H1 (cell line): ENCODE measurements around the gene LLGL1. TPM values are rescaled to one million over a fixed set of nuclear protein-coding genes. Genes with fewer than 3 reads are reported as not detected.

Experiments used
- CTCF ChIA-PET: fragments of 300-600 bp; sonication (Branson Sonifier 250); formaldehyde crosslinking; loops from one replicate; lab custom pipeline; 2021; ENCODE audit not compliant: partially characterized antibody; lab: Charles Lee
- POLR2A ChIA-PET: fragments of 300-600 bp; sonication (Branson Sonifier 250); formaldehyde crosslinking; loops from one replicate; lab custom pipeline; 2021; ENCODE audit warnings: inconsistent platforms; ENCODE audit not compliant: partially characterized antibody; lab: Charles Lee
- DNase-seq, 2 experiments: peaks; one replicate each; pipeline versions ENCODE4 v3.0.0 to v3.0.0-alpha.2; 2010 to 2022; ENCODE audit warnings: low spot score in 2 of 2, low read depth in 1 of 2, mixed read lengths in 1 of 2
- FAIRE-seq: peaks from 2 replicates; lab custom pipeline; 2011; peaks lifted over from hg19 to GRCh38; lab: Jason Lieb, UNC
- H2AFZ ChIP-seq: 2 replicates; pipeline ENCODE4 v1.8.1; 2012; ENCODE audit warnings: low read length, inconsistent platforms
- H2AK5ac ChIP-seq: 2 replicates; pipeline ENCODE4 v1.6.1; 2013; ENCODE audit warnings: low read depth, low read length
- H2BK120ac ChIP-seq: replicated peaks from 2 replicates; pipeline ENCODE3; 2013; ENCODE audit warnings: low read depth, low read length, inconsistent platforms
- H2BK12ac ChIP-seq: 2 replicates; pipeline ENCODE4 v1.6.1; 2013; ENCODE audit warnings: low read depth, low read length
- H2BK15ac ChIP-seq: 2 replicates; pipeline ENCODE4 v1.6.1; 2013; ENCODE audit warnings: low read length
- H2BK20ac ChIP-seq: 2 replicates; pipeline ENCODE4 v1.6.1; 2013; ENCODE audit warnings: low read length
- H2BK5ac ChIP-seq: 2 replicates; pipeline ENCODE4 v1.6.1; 2013; ENCODE audit warnings: low read depth, low read length
- H3K14ac ChIP-seq: 2 replicates; pipeline ENCODE4 v1.6.1; 2013; ENCODE audit warnings: inconsistent platforms; ENCODE audit not compliant: insufficient read length
- H3K18ac ChIP-seq: 2 replicates; pipeline ENCODE4 v1.6.1; 2013; ENCODE audit warnings: low read length; ENCODE audit errors: extremely low read depth
- H3K23ac ChIP-seq: 2 replicates; pipeline ENCODE4 v1.6.1; 2013; ENCODE audit warnings: inconsistent platforms; ENCODE audit not compliant: insufficient read length
- H3K23me2 ChIP-seq: 2 replicates; pipeline ENCODE4 v1.6.1; 2013; ENCODE audit warnings: low read depth, low read length
- H3K27ac ChIP-seq: 2 replicates; pipeline ENCODE4 v1.6.1; 2011; ENCODE audit warnings: low read depth, low read length, inconsistent platforms
- H3K27me3 ChIP-seq, 4 experiments: replicated peaks in 1 of 4; 1 replicate in 1 of 4; 2 replicates in 3 of 4; pipeline versions ENCODE4 v1.6.1 to v1.8.1; 2011 to 2013; ENCODE audit warnings: low read length in 3 of 4, mild to moderate bottlenecking in 3 of 4, inconsistent platforms in 2 of 4, mixed read lengths in 2 of 4, moderate library complexity in 1 of 4; ENCODE audit not compliant: control insufficient read depth in 3 of 4, insufficient read depth in 3 of 4; ENCODE audit errors: extremely low read depth in 1 of 4
- H3K36me3 ChIP-seq, 4 experiments: 2 replicates each; pipeline versions ENCODE4 v1.6.1 to v1.8.1; 2011 to 2013; ENCODE audit warnings: mild to moderate bottlenecking in 4 of 4, low read length in 3 of 4, moderate library complexity in 2 of 4, control low read depth in 1 of 4, inconsistent platforms in 1 of 4; ENCODE audit not compliant: insufficient read depth in 4 of 4, control insufficient read depth in 2 of 4
- H3K4ac ChIP-seq: replicated peaks from 2 replicates; pipeline ENCODE3; 2013; ENCODE audit warnings: low read length, low read depth, mixed read lengths, inconsistent platforms; ENCODE audit not compliant: insufficient read length
- H3K4me1 ChIP-seq, 4 experiments: replicated peaks in 1 of 4; 1 replicate in 1 of 4; 2 replicates in 3 of 4; pipeline versions ENCODE4 v1.6.1 to v1.8.1; 2011 to 2013; ENCODE audit warnings: low read length in 3 of 4, inconsistent platforms in 2 of 4, mixed read lengths in 1 of 4; ENCODE audit not compliant: insufficient read depth in 4 of 4, control insufficient read depth in 3 of 4
- H3K4me2 ChIP-seq, 2 experiments: 2 replicates each; pipeline versions ENCODE4 v1.6.1 to v1.8.1; 2011 to 2013; ENCODE audit warnings: low read depth in 2 of 2, low read length in 2 of 2, control low read depth in 1 of 2, inconsistent platforms in 1 of 2, mild to moderate bottlenecking in 1 of 2; ENCODE audit not compliant: insufficient read depth in 1 of 2
- H3K4me3 ChIP-seq, 4 experiments: fragments of 200-600, 300-600 bp in 1 of 4; sonication (generic), shearing (Covaris generic), sonication (Bioruptor Twin) in 1 of 4; 2 replicates each; pipeline versions ENCODE4 v1.5.1 to v1.8.1; 2011 to 2016; ENCODE audit warnings: low read length in 4 of 4, low read depth in 3 of 4, control low read depth in 2 of 4, inconsistent platforms in 2 of 4, mild to moderate bottlenecking in 2 of 4, mixed read lengths in 1 of 4, moderate library complexity in 1 of 4; ENCODE audit not compliant: insufficient read depth in 2 of 4; ENCODE audit errors: extremely low read depth in 1 of 4
- H3K56ac ChIP-seq: replicated peaks from 2 replicates; pipeline ENCODE3; 2013; ENCODE audit warnings: low read depth, mild to moderate bottlenecking, mixed read lengths, low read length, inconsistent platforms; ENCODE audit not compliant: insufficient read length
- H3K79me1 ChIP-seq: 2 replicates; pipeline ENCODE4 v1.6.1; 2013; ENCODE audit warnings: low read depth, low read length, control low read depth
- H3K79me2 ChIP-seq, 2 experiments: 2 replicates each; pipeline versions ENCODE4 v1.6.1 to v1.8.1; 2012 to 2013; ENCODE audit warnings: low read length in 2 of 2, mild to moderate bottlenecking in 2 of 2, inconsistent platforms in 1 of 2; ENCODE audit not compliant: insufficient read depth in 2 of 2, control insufficient read depth in 1 of 2
- H3K9ac ChIP-seq, 4 experiments: replicated peaks in 1 of 4; 1 replicate in 1 of 4; 2 replicates in 3 of 4; pipeline versions ENCODE4 v1.6.1 to v1.8.1; 2011 to 2013; ENCODE audit warnings: low read depth in 3 of 4, low read length in 3 of 4, control low read depth in 2 of 4, mild to moderate bottlenecking in 2 of 4, moderate library complexity in 2 of 4, inconsistent platforms in 1 of 4; ENCODE audit errors: extremely low read depth in 1 of 4
- H3K9me3 ChIP-seq, 2 experiments: 2 replicates each; pipeline versions ENCODE4 v1.6.1 to v1.8.1; 2012 to 2013; ENCODE audit warnings: mild to moderate bottlenecking in 2 of 2, moderate library complexity in 2 of 2, control low read depth in 1 of 2, inconsistent platforms in 1 of 2, low read depth in 1 of 2, low read length in 1 of 2, mixed read lengths in 1 of 2; ENCODE audit not compliant: insufficient read depth in 2 of 2
- H4K20me1 ChIP-seq, 2 experiments: replicated peaks in 1 of 2; 2 replicates each; pipeline versions ENCODE3 to v1.8.1; 2011 to 2013; ENCODE audit warnings: inconsistent platforms in 2 of 2, low read length in 2 of 2, mild to moderate bottlenecking in 1 of 2; ENCODE audit not compliant: insufficient read depth in 2 of 2, control insufficient read depth in 1 of 2
- H4K5ac ChIP-seq: 2 replicates; pipeline ENCODE4 v1.6.1; 2013; ENCODE audit warnings: low read length, low read depth, mixed read lengths, inconsistent platforms; ENCODE audit not compliant: insufficient read length
- H4K8ac ChIP-seq: 2 replicates; pipeline ENCODE4 v1.8.0; 2013; ENCODE audit warnings: mild to moderate bottlenecking, moderate library complexity, low read length, inconsistent platforms; ENCODE audit not compliant: insufficient read depth; ENCODE audit errors: extremely low read depth
- H4K91ac ChIP-seq: replicated peaks from 2 replicates; pipeline ENCODE3; 2013; ENCODE audit warnings: low read length, mixed read lengths, inconsistent platforms; ENCODE audit not compliant: insufficient read length
- HDAC6 ChIP-seq: IDR thresholded peaks from one replicate; pipeline ENCODE4 v1.7.1; 2012; ENCODE audit warnings: low read depth, mild to moderate bottlenecking, inconsistent platforms, low read length, moderate library complexity
- JUND ChIP-seq: IDR thresholded peaks from 2 replicates; pipeline ENCODE4 v1.6.1; 2011; ENCODE audit warnings: mild to moderate bottlenecking, improper control_type of control experiment, low read length
- KDM1A ChIP-seq: fragments of 200-600, 300-600 bp; sonication (generic); IDR thresholded peaks from 2 replicates; pipeline ENCODE4 v1.7.1; 2016; ENCODE audit warnings: mild to moderate bottlenecking, low read length, borderline replicate concordance
- NANOG ChIP-seq: IDR thresholded peaks from 2 replicates; pipeline ENCODE4 v1.6.1; 2011; ENCODE audit warnings: low read length, low read depth, mild to moderate bottlenecking, inconsistent platforms; ENCODE audit not compliant: insufficient read depth, poor library complexity, severe bottlenecking
- RNF2 ChIP-seq: fragments of 200-900, 300-1000 bp; sonication (generic); IDR thresholded peaks from 2 replicates; pipeline ENCODE4 v1.7.1; 2016; ENCODE audit warnings: borderline replicate concordance, low read depth, mild to moderate bottlenecking, antibody characterized with exemption, low read length; ENCODE audit not compliant: poor library complexity, severe bottlenecking; ENCODE audit errors: missing control alignments
- SUZ12 ChIP-seq: fragments of 200-600 bp; sonication (generic); IDR thresholded peaks from 2 replicates; pipeline ENCODE4 v1.6.1; 2012; ENCODE audit warnings: mild to moderate bottlenecking, inconsistent platforms, low read length, moderate library complexity, mixed read lengths
- WGBS, 2 experiments: shearing (Covaris generic) in 1 of 2; methylation state at CpG; one replicate each; pipeline versions ENCODE4 v1.1.6 to v1.1.7; 2013 to 2015; ENCODE audit warnings: low lambda C conversion rate in 2 of 2, mixed read lengths in 2 of 2, inconsistent platforms in 1 of 2, low coverage in 1 of 2, missing lambda C conversion rate in 1 of 2; ENCODE audit not compliant: insufficient replicate concordance in 2 of 2, insufficient coverage in 1 of 2, insufficient read length in 1 of 2; ENCODE audit errors: extremely low coverage in 1 of 2, missing lambda C conversion rate in 1 of 2; 5-methylcytosine and 5-hydroxymethylcytosine counted together
- polyA plus RNA-seq, 7 experiments: library from polyadenylated mRNA; depleted of rRNA in 3 of 7; stranded (reverse) in 5 of 7; unstranded in 2 of 7; fragments of >200 nt in 5 of 7; fragments of 200-250 nt in 2 of 7; gene quantifications; 1 replicate in 5 of 7; 2 replicates in 1 of 7; 4 replicates in 1 of 7; pipeline versions ENCODE4 v1.2.1 to v1.2.3, GENCODE V29; 2011 to 2013; ENCODE audit warnings: missing spikeins in 2 of 7, mixed read lengths in 2 of 7
- total RNA-seq: library from RNA; stranded (reverse); fragmentation: NEBNext Ultra II Directional; extraction: Animal tissue kit (Norgen Biotek cat#: 25700); gene quantifications from 2 replicates; pipeline ENCODE4 v1.2.1, GENCODE V29; 2021
- TF ChIP-seq, protein P1 (sequence below): IDR thresholded peaks from 2 replicates; pipeline ENCODE4 v1.6.1; 2012; ENCODE audit warnings: inconsistent platforms
- TF ChIP-seq, protein P2 (sequence below): IDR thresholded peaks from 2 replicates; pipeline ENCODE4 v1.6.1; 2011; ENCODE audit warnings: low read depth, mild to moderate bottlenecking, low read length; ENCODE audit not compliant: insufficient read depth

LLGL1 gene
- total and polyA plus RNA-seq, 2 of the 8 experiments (the other 6 are each of a cell fraction or from before 2014, with no cell fraction given), result 71.3 to 107 TPM

DNA sequence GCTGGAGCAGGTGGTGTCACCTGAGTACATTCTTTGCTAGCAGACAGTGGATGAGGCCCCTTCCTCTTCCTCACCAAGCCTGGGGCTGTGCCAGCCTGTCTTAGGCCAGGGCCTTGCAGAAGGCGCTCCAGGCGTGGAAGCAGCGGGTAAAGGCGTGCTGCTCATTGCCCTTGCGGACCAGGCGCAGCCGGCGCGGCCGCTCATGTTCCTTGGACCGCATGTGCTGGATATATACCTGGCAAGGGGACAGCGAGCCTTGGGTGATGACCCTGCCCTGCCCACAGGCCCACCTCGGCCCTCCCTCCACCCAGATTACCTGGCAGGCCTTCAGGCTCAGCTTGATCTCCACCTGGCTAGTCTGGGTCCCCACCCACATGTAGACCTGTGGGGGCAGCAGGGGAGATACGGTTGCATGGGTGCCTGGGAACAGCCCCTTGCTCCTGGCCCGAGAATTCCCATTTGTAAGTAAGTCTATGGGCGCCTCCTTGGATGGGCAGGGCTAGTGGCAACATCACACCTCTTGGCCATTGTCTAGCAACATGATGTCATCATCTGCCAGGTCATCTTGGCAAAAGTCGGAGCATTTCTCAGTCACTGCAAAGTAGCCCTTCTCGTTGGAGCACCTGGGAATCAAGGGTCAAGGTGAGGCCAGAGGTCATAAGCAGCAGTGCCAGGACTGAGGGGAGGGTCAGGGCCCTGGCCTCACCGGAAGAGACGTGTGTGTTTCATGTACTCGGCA lies 19.8 kb downstream of the LLGL1 start:
- no peak overlapping the region; a peak in 1 of 7 replicates for H3K9ac ChIP-seq

More for the DNA sequence above, 19.8 kb downstream of the LLGL1 start:
- CTCF ChIA-PET, result no interaction called here
- 91% methylated on average over 20 of the region's 21 CpGs; no CpG with 5 or more reads in 1 of the 2 experiments for WGBS, 2 experiments
- TF ChIP-seq KDM1A, result no peak
- TF ChIP-seq, protein P1, sequence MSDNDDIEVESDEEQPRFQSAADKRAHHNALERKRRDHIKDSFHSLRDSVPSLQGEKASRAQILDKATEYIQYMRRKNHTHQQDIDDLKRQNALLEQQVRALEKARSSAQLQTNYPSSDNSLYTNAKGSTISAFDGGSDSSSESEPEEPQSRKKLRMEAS, result no peak
- no peak for TF ChIP-seq HDAC6
- no peak for TF ChIP-seq JUND
- no peak for TF ChIP-seq NANOG
- TF ChIP-seq RNF2, result no peak
- TF ChIP-seq SUZ12, result no peak
- TF ChIP-seq, protein P2, sequence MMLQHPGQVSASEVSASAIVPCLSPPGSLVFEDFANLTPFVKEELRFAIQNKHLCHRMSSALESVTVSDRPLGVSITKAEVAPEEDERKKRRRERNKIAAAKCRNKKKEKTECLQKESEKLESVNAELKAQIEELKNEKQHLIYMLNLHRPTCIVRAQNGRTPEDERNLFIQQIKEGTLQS, result no peak
- H2BK12ac ChIP-seq, result no peak overlapping the region
- no peak overlapping the region for H4K91ac ChIP-seq
- H3K4me1 ChIP-seq, result peaks cover 0 to 16% (median 9%) of the 10 kb centered on the region in 4 experiments; a peak in 6 of 7 replicates
- no peak overlapping the region for H3K27ac ChIP-seq
- FAIRE-seq, result no peak
- H3K9me3 ChIP-seq, result no peaks in the 10 kb centered on the region
- no peak overlapping the region for H3K56ac ChIP-seq
- DNase-seq, result no peak
- POLR2A ChIA-PET, result interaction anchor here (1.4 to 13.9 kb wide), 5 partner anchors 10 to 22 kb away, joined by 4 to 171 read pairs (median 11); partner anchors contain the start of genes FLII and MIEF2
- H2BK15ac ChIP-seq, result no peak overlapping the region
- no peak overlapping the region; a peak in 1 of 4 replicates for H3K4me2 ChIP-seq
- H3K27me3 ChIP-seq, result no peaks in the 10 kb centered on the region
- no peak overlapping the region; the same call in 1 of the 2 replicates for H2BK5ac ChIP-seq
- H2BK20ac ChIP-seq, result no peak overlapping the region
- H2AK5ac ChIP-seq, result no peak overlapping the region
- no peak overlapping the region for H2BK120ac ChIP-seq
- H3K23me2 ChIP-seq, result peaks cover 5% of the 10 kb centered on the region
- H3K23ac ChIP-seq, result no peak overlapping the region
- no peaks in the 10 kb centered on the region for H3K79me1 ChIP-seq
- peaks cover 21 to 51% (median 45%) of the 10 kb centered on the region in 4 experiments for H3K36me3 ChIP-seq
- no peak overlapping the region for H4K5ac ChIP-seq
- H3K79me2 ChIP-seq, result no peaks in the 10 kb centered on the region
- H4K20me1 ChIP-seq, result peaks cover 13 to 23% of the 10 kb centered on the region in 2 experiments
- no peak overlapping the region for H3K4ac ChIP-seq
- no peak overlapping the region for H3K4me3 ChIP-seq
- H4K8ac ChIP-seq, result no peak overlapping the region
- no peak overlapping the region for H3K14ac ChIP-seq
- no peak overlapping the region for H2AFZ ChIP-seq
- no peak overlapping the region for H3K18ac ChIP-seq
